ENCODE results near the gene FES.

DNA sequence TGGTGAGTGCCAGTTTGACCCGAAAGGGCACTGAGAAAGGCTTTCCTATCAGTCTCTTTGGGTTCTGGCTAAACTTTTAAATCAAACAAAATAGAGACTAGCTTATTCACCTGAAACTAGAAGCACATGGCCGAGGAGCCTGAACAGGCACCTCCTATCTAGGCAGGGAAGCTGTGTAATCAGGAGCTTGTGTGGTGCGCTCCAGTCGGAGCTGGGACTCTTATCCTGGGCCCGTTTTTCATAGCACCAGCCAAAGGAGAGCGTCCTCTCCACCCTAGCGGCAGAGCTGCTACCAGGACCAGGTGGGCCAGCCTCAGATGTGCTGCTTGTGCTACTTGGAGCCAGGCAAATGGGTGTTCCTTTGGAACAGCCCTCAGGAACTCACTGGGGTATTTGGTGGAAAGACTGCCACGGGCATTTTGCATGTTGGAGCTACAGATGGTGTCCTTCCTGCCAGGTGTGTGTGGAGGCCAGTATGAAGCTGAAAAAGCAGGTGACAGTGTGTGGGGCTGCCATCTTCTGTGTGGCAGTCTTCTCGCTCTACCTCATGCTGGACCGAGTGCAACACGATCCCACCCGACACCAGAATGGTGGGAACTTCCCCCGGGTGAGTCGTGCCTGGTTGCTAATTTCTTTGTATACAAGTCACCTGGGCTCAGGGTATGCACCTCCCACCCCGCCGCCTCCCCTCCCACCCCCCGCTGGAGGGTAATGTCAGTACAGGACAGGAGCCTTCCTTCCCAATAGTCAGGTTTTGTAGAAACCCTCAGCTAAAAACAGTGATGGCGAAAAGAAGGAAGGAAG is 19.6 kb downstream of the FES start:
- TF ChIP-seq, protein P1, sequence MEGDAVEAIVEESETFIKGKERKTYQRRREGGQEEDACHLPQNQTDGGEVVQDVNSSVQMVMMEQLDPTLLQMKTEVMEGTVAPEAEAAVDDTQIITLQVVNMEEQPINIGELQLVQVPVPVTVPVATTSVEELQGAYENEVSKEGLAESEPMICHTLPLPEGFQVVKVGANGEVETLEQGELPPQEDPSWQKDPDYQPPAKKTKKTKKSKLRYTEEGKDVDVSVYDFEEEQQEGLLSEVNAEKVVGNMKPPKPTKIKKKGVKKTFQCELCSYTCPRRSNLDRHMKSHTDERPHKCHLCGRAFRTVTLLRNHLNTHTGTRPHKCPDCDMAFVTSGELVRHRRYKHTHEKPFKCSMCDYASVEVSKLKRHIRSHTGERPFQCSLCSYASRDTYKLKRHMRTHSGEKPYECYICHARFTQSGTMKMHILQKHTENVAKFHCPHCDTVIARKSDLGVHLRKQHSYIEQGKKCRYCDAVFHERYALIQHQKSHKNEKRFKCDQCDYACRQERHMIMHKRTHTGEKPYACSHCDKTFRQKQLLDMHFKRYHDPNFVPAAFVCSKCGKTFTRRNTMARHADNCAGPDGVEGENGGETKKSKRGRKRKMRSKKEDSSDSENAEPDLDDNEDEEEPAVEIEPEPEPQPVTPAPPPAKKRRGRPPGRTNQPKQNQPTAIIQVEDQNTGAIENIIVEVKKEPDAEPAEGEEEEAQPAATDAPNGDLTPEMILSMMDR (IDR thresholded peaks at IDR 0.05) = no peak
- no peak for TF ChIP-seq EP300 (IDR thresholded peaks at IDR 0.05)
- TF ChIP-seq POLR2A (IDR thresholded peaks at IDR 0.05) = no peak

Data from tibial nerve (tissue), 4 donors.